ENCODE measurements around the gene CTRL. TPM values are rescaled to one million over a fixed set of nuclear protein-coding genes. Genes with fewer than 3 reads are reported as not detected.

The CTRL gene
- total RNA-seq, 2 experiments from 2014 or later: 4.0 to 5.9 TPM

GRCh38 chr16:67941469-67942199 lies 10.0 kb upstream of the CTRL start:
- H3K4me3 ChIP-seq (ENCODE audit: low read depth, low read length, poor library complexity, severe bottlenecking): no peak overlapping the region
- H3K27ac ChIP-seq (ENCODE audit: low read depth, low read length, poor library complexity, severe bottlenecking): no peak overlapping the region
- H3K36me3 ChIP-seq (ENCODE audit: insufficient read depth, low read length): no peaks in the 10 kb centered on the region
- H4K20me1 ChIP-seq (ENCODE audit: insufficient read depth, low read length): no peaks in the 10 kb centered on the region
- intact Hi-C loops (cut with micrococcal nuclease; ENCODE audit: unreplicated experiment): no loop called here
- H3K9me3 ChIP-seq (ENCODE audit: low read length): no peaks in the 10 kb centered on the region
- no peaks in the 10 kb centered on the region for H3K9me2 ChIP-seq (ENCODE audit: insufficient read depth, low read length)
- ChIA-PET POLR2A (no interaction called here), CTCF (ENCODE audit: unreplicated experiment) (no interaction called here)
- H3K4me1 ChIP-seq (ENCODE audit: insufficient read depth, low read length, poor library complexity, severe bottlenecking): peaks cover 25% of the 10 kb centered on the region
- H2AFZ ChIP-seq (ENCODE audit: low read length): no peak overlapping the region
- no peak for DNase-seq (ENCODE audit: low spot score)
- BruUV-seq (replicated peaks): no TSS peak
- TF ChIP-seq CTCF (conservative IDR thresholded peaks at IDR 0.05; ENCODE audit: low read length): no peak
- TF ChIP-seq EZH2phosphoT487 (IDR thresholded peaks at IDR 0.05; ENCODE audit: borderline replicate concordance, low read depth, low read length): no peak
- H3K4me2 ChIP-seq (ENCODE audit: low read length): no peak overlapping the region
- H3K79me2 ChIP-seq (ENCODE audit: insufficient read depth, low read depth, low read length): no peaks in the 10 kb centered on the region

DNA sequence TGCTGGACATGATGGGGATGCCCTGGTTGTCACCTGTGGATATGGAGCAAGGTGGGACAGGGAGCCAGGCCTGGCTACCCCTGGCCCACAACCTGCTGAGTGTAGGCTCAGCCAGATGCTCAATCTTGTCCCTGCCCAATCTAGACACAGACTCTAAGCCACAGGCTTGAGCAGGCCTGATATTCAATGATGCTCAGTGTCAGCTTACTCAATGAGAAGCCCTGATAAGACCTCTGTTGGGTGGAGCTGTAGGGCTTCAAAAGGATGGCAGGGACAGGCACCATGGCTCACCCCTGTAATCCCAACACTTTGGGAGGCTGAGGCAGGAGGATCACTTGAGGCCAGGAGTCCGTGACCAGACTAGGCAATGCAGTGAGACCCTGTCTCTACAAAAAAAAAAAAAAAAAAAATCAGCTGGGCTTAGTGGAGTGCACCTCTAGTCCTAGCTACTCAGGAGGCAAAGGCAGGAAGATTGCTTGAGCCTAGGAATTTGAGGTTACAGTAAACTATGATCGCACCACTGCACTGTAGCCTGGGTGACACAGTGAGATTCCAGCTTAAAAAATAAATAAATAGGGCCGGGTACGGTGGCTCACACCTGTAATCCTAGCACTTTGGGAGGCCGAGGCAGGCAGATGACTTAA lies 8.9 kb upstream of the CTRL start:
- no peak overlapping the region for H3K27ac ChIP-seq (ENCODE audit: low read depth, low read length, poor library complexity, severe bottlenecking)
- H3K4me3 ChIP-seq (ENCODE audit: low read depth, low read length, poor library complexity, severe bottlenecking): no peak overlapping the region
- no peak overlapping the region for H3K4me2 ChIP-seq (ENCODE audit: low read length)
- TF ChIP-seq CTCF (conservative IDR thresholded peaks at IDR 0.05; ENCODE audit: low read length): no peak
- H3K9me3 ChIP-seq (ENCODE audit: low read length): no peaks in the 10 kb centered on the region
- H2AFZ ChIP-seq (ENCODE audit: low read length): no peak overlapping the region
- no peaks in the 10 kb centered on the region for H4K20me1 ChIP-seq (ENCODE audit: insufficient read depth, low read length)
- POLR2A ChIA-PET: interaction anchor here (0.6 kb wide), 1 partner anchor 51 kb away, joined by 3 read pairs; no protein-coding TSS in a partner anchor
- H3K36me3 ChIP-seq (ENCODE audit: insufficient read depth, low read length): no peaks in the 10 kb centered on the region
- BruUV-seq (replicated peaks): no TSS peak
- no peaks in the 10 kb centered on the region for H3K79me2 ChIP-seq (ENCODE audit: insufficient read depth, low read depth, low read length)
- H3K9me2 ChIP-seq (ENCODE audit: insufficient read depth, low read length): no peaks in the 10 kb centered on the region
- no peak for DNase-seq (ENCODE audit: low spot score)
- CTCF ChIA-PET (ENCODE audit: unreplicated experiment): no interaction called here
- intact Hi-C loops (cut with micrococcal nuclease; ENCODE audit: unreplicated experiment): no loop called here
- peaks cover 25% of the 10 kb centered on the region for H3K4me1 ChIP-seq (ENCODE audit: insufficient read depth, low read length, poor library complexity, severe bottlenecking)
